Nephron (organoid): ENCODE measurements around the gene FIBCD1.

ENCODE experiments used
- H3K27ac Mint-ChIP-seq, 3 experiments: 2 replicates each; pipeline ENCODE4 v1.8.0; 2020; ENCODE audit warnings: mixed read lengths in 3 of 3, mild to moderate bottlenecking in 2 of 3, moderate library complexity in 1 of 3
- H3K27me3 Mint-ChIP-seq: 2 replicates; pipeline ENCODE4 v1.8.0; 2021; ENCODE audit warnings: low read depth, mild to moderate bottlenecking, moderate library complexity, mixed read lengths
- H3K36me3 Mint-ChIP-seq: 2 replicates; pipeline ENCODE4 v1.8.0; 2020; ENCODE audit warnings: low read depth, mixed read lengths
- H3K4me1 Mint-ChIP-seq: 2 replicates; pipeline ENCODE4 v1.8.0; 2020; ENCODE audit warnings: mixed read lengths
- H3K4me3 Mint-ChIP-seq, 3 experiments: 2 replicates each; pipeline ENCODE4 v1.8.0; 2020; ENCODE audit warnings: mild to moderate bottlenecking in 3 of 3, mixed read lengths in 3 of 3, moderate library complexity in 2 of 3
- H3K9me3 Mint-ChIP-seq: 2 replicates; pipeline ENCODE4 v1.8.0; 2020; ENCODE audit warnings: mixed read lengths
- TF ChIP-seq, protein P1 (sequence below), 3 experiments: fragments of 200-600 bp; sonication (generic); IDR thresholded peaks; one replicate each; pipeline ENCODE4 v1.5.0; 2021; ENCODE audit warnings: antibody characterized with exemption in 3 of 3; ENCODE audit not compliant: unreplicated experiment in 3 of 3

The FIBCD1 gene

DNA sequence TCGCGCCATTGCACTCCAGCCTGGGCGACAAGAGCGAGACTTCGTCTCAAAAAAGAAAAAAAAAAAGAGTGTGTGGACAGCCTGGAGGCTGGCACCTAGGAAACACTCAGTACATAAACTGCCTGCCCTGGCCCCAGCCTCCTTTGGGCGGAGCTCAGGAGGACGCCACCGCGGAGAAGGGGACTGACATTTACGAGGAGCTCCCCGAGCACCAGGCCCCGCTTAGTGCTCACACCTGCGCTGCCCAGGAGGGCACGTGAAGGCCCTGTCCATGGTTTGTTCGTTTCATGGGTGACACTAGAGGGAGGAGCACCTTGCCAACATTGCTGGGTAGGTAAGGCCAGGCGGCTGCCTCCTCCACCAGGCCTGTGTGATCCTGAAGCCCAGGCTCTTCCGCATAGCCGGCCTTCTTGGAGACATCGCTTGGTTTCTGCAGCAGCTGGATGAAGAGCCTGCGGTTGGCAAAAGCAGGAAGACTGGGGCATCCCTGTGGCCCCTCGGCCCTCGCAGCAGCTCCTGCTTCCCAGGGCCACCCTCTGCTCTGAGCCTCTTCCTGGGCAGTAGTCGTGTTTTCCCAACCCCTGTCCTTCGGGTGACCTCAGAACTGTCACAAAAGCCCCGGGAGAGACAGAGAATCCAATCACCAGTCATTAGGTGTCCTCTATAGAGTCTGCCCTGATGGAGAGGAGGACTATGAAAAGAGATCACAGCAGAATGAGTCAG is 43.8 kb upstream of the FIBCD1 start:
- H3K4me1 Mint-ChIP-seq: peaks cover 11% of the 10 kb centered on the region
- no peaks in the 10 kb centered on the region for H3K9me3 Mint-ChIP-seq
- H3K27ac Mint-ChIP-seq: no peak overlapping the region
- TF ChIP-seq, protein P1, sequence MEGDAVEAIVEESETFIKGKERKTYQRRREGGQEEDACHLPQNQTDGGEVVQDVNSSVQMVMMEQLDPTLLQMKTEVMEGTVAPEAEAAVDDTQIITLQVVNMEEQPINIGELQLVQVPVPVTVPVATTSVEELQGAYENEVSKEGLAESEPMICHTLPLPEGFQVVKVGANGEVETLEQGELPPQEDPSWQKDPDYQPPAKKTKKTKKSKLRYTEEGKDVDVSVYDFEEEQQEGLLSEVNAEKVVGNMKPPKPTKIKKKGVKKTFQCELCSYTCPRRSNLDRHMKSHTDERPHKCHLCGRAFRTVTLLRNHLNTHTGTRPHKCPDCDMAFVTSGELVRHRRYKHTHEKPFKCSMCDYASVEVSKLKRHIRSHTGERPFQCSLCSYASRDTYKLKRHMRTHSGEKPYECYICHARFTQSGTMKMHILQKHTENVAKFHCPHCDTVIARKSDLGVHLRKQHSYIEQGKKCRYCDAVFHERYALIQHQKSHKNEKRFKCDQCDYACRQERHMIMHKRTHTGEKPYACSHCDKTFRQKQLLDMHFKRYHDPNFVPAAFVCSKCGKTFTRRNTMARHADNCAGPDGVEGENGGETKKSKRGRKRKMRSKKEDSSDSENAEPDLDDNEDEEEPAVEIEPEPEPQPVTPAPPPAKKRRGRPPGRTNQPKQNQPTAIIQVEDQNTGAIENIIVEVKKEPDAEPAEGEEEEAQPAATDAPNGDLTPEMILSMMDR (IDR thresholded peaks at IDR 0.05; ENCODE audit: unreplicated experiment in 3 of 3): no peak
- peaks cover 78% of the 10 kb centered on the region for H3K27me3 Mint-ChIP-seq
- no peaks in the 10 kb centered on the region for H3K36me3 Mint-ChIP-seq
- H3K4me3 Mint-ChIP-seq: no peak overlapping the region

DNA sequence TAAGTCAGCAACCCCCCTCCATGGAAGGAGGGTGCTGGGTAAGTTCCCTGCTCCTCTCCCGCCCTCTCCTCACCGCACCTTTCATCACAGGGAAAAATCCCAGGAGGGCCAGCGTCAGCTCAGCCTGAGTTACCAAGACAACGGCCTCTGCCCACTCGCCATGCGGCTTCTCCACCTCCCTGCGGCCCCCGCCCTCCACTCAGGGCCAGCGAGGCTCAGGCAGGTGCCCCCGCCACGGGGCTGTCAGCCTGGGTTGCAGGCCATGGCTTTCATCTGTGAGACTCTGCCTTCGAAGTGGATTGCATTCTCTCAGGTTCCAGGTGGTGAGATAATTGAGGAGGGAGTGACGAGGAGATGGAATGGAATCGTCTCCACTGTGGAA is 42.7 kb upstream of the FIBCD1 start:
- Mint-ChIP-seq H3K27ac (no peak overlapping the region), H3K36me3 (no peaks in the 10 kb centered on the region), H3K9me3 (no peaks in the 10 kb centered on the region), H3K4me1 (peaks cover 3% of the 10 kb centered on the region), H3K4me3 (no peak overlapping the region), H3K27me3 (peaks cover 76% of the 10 kb centered on the region)
- TF ChIP-seq, protein P1 (IDR thresholded peaks at IDR 0.05; ENCODE audit: unreplicated experiment in 3 of 3): no peak

DNA sequence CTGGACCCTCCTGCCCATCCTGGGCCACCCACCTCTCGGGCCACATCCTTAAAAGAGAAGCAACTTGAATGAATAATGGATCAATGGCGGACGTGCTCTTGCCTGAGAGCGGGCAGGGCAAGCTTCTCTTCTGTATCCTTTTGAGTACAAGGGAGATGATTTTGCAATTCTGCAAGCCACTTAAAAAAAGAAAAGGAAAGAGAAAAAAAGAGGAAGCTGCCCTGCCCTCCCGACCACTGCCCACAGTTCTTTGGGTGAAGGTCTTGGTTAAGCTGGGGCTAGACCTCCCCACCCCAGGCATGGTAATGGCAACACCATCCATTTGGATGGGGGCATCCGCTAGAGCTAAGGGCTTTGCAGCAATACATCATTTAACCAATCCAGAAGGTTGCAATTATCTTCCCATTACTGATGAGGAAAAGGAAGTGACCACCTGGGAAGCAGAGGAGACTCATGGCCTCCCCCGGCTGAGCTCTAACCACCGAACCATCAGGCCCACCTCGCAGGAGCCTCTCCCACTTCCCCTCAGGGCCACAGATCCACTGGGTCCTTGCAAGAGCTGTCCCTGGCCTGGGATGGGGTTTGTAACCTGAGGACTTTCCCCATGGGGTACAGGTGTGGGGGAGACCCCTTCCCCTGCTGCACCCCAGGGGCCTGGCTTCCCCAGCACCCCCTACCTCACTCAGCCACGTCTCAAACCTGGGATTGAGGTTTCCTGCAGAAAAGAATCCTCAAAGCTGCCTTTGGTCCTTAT is 42.1 kb upstream of the FIBCD1 start:
- no peaks in the 10 kb centered on the region for H3K36me3 Mint-ChIP-seq
- TF ChIP-seq, protein P1 (IDR thresholded peaks at IDR 0.05; ENCODE audit: unreplicated experiment in 3 of 3): no peak
- H3K4me3 Mint-ChIP-seq: no peak overlapping the region
- no peaks in the 10 kb centered on the region for H3K9me3 Mint-ChIP-seq
- H3K27me3 Mint-ChIP-seq: peaks cover 76% of the 10 kb centered on the region
- H3K27ac Mint-ChIP-seq: no peak overlapping the region
- no peaks in the 10 kb centered on the region for H3K4me1 Mint-ChIP-seq

DNA sequence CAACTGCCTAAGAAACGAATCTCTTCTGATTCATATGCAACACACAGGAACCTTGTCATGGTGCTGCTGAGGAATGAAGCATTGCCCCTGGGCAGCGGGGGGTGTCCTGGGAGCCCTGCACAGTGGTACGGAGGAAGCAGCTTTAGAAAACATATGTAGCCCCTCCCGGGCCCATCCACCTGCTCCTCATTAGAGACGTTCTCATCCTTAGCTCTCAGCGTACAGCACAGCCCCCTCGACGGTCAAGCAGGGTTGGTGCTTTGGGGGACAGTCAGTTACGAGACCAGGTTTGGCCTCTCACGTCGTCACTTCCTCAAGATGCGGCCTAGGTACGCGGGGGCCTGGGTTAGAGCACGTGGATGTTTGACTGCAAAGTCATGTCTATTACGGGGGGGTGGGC is 41.5 kb upstream of the FIBCD1 start:
- Mint-ChIP-seq H3K27me3 (peaks cover 72% of the 10 kb centered on the region), H3K4me3 (no peak overlapping the region), H3K9me3 (no peaks in the 10 kb centered on the region), H3K4me1 (no peaks in the 10 kb centered on the region), H3K27ac (no peak overlapping the region), H3K36me3 (no peaks in the 10 kb centered on the region)
- TF ChIP-seq, protein P1 (IDR thresholded peaks at IDR 0.05; ENCODE audit: unreplicated experiment in 3 of 3): no peak

DNA sequence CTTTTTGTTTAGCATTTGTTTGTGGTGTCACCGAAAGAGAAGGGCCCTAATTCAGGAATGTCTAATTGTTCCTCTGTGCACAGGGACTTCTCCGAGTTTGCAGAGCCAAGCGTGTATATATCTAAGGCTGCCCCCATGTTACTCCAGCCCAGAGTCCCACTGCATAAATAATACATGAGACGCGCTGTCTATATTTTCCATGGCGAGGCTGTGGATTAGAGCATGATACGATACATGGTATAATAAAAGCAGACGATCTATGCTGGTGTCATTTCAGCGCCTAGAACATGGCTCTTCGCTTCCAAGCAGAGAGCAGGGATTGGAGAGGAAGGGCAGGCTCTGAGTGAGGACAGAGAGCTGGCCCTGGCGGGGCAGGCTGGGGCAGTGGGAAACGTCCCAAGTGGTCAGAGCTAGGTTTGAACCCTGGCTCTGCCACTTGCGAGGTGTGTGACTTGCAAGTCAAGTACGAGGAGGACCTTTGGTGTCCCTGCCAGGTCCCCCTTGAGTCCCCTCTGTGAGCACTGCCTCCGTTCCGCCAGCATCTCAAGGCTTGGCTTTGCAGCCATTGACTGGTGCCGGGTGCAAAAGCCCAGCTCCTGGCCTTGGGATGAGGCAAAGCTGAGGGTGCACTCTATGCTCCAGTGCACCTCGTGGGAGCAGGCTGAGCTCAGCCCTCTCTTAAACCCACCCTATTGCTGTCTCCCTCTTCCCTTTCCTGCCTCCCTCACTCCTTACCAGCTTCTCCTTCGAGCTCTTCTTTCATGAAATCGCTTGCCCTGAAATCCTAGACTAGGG is 40.7 kb upstream of the FIBCD1 start:
- Mint-ChIP-seq H3K4me3 (no peak overlapping the region), H3K36me3 (no peaks in the 10 kb centered on the region), H3K4me1 (no peaks in the 10 kb centered on the region), H3K27me3 (peaks cover 71% of the 10 kb centered on the region), H3K9me3 (no peaks in the 10 kb centered on the region), H3K27ac (no peak overlapping the region)
- TF ChIP-seq, protein P1 (IDR thresholded peaks at IDR 0.05; ENCODE audit: unreplicated experiment in 3 of 3): no peak
